ENCODE results near the gene STARD13.
"Not testable (repeated sequence)": the region's sequence is repeated elsewhere in the genome, so short reads cannot be mapped to it uniquely, and the experiment has no call there.

The STARD13 gene

DNA sequence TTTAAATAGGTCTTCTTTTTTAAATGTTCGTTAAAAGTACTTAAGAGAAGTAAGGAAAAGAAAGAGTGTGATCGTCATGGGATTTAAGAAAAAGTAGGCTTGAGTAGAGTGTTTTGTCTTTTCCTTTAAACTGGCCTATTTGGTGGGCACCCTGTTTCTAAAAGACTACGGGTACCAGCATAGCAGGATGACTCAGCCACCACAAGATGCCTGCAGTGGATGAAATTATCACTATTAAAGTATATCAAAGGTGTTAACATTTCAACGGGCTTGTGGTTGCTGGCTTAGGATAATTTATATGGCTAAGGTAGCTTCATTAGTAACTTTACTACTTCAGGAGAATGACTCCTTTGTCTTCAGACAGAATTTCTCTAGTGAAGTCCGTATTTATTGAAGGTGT, 112.6 kb downstream of the STARD13 start:
- Histone ChIP-seq H3K27ac (no peak overlapping the region), H3K4me3 (no peak overlapping the region)

DNA sequence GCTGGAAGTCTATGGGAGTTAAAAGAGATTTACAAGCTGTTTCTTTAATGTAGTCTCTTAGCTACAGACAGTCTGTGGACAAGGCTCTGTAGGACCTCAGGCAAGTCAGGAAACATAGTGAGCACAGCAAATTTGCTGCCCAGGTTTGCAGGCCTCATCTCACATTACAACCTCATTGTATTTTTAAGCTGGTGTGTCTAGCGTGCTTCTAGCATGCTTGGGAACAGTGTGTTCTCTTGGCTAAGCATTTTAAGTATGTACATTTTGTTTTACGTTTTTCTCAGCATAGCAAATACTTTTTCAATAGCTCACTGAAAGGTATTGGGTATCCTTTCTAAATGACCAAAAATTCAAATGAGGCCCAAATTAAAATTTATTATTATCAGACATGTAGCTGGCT, 113.2 kb downstream of the STARD13 start:
- no peak overlapping the region for H3K27ac ChIP-seq
- no peak overlapping the region for H3K4me3 ChIP-seq

DNA sequence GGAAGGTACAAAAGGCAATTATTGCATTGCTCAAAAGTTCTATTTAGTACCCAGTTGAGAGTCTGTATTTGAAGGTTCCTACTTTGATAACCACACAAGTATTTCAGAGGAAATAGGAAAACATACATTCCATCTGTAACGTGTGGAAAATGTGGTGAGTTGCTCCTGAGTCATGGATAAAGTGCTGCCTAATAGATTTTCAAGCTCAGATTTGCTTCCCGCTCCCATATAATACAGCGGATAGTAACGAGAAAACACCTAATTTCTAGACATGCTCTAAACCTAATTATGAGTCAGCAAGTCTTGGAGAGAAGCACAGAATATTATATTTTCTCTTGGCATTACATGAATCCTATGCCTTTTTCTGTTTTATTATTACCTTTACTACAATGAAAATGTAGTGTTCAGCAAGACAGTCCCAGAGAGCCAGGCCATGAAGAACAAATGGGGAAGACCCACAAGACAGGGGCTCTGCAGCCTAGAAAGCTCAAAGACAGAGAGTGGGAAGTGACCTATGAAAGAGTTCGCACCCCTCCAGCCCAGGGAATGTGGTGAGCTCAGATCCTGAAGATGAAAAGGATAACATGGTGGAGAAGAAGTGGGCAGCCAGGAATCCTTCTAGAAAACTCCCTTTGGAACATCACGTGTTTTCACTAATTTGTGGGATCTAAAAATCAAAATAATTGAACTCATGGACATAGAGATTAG, 116.1 kb downstream of the STARD13 start:
- Histone ChIP-seq H3K27ac (peak overlapping the region in 5 of 21 experiments; percentile 26 to 59 (median 46)), H3K4me3 (no peak overlapping the region)

- H3K4me3 ChIP-seq = no peak overlapping the region
- peak overlapping the region in 6 of 21 experiments; percentile 3 to 59 (median 36) for H3K27ac ChIP-seq
Measured at GRCh38 chr13:33168321-33168960, 117.1 kb downstream of the STARD13 start.

GRCh38 chr13:33167491-33167890, 118.1 kb downstream of the STARD13 start:
- H3K27ac ChIP-seq = peak overlapping the region in 2 of 21 experiments; percentile 37 to 59

GRCh38 chr13:33165787-33166186, 119.8 kb downstream of the STARD13 start:
- no peak overlapping the region for H3K4me3 ChIP-seq
- no peak overlapping the region for H3K27ac ChIP-seq

More at GRCh38 chr13:33167491-33167890, 118.1 kb downstream of the STARD13 start:
- no peak overlapping the region for H3K4me3 ChIP-seq

DNA sequence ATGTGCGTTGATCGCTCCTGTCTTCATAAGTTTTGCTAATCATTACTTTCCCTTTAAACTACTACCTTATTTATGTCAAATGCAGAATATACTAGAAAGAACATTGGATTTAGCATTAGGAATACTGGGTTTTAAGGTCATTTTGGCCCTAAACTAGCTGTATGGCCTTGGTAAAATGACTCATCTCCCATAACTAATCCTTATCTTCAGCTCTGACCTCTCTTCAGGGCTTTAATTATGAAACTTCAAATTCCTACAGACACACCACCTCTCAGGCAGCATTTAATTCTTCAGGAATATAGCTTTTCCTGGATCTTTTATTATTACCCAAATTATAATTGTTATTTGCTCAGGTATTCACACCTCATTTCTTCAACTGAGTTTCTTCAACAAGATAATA, 121.2 kb downstream of the STARD13 start:
- Histone ChIP-seq H3K4me3 (no peak overlapping the region), H3K27ac (no peak overlapping the region)

GRCh38 chr13:33162725-33163124, 122.8 kb downstream of the STARD13 start:
- not testable (repeated sequence) for H3K4me3 ChIP-seq, H3K27ac ChIP-seq

- H3K4me3 ChIP-seq = no peak overlapping the region
- no peak overlapping the region for H3K27ac ChIP-seq
Measured at GRCh38 chr13:33158816-33159215, 126.7 kb downstream of the STARD13 start.

DNA sequence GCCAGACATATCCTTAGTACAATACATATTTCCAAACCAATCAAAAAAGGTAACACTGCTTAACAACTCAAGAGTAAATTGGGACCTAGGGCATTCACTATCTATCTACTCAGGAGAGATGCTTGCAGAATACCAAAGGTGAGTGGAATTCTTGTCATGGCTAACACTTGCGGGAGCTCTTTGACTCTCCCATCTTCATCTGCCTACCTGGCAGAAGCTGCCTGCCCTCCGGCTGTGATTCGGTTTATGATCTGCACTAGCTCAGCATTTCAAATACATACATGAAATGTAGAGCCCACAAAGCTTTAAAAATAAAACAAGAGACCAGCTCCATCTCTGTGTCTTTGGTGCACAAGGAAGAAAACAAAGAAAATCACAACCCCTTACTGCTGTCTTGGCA, 127.3 kb downstream of the STARD13 start:
- H3K27ac ChIP-seq = no peak overlapping the region
- no peak overlapping the region for H3K4me3 ChIP-seq

DNA sequence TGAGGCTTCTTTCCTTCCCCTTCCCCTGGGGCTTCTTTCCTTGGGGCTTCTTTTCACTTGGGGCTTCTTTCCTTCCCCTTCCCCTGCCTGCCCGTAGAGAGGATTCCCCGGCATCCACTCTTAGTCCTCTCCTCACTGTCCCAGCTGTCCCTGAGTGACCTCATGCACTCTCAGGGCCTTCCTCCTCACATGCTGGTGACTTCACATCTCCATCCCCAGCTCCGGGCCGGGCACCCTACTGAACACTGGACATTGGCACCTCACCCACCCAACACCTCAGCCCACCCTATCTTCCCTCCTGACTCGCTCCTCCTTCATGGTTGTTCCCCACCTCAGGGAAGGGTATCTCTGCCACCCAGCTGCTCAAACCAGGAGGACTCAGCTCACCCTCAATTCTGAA, 130.6 kb downstream of the STARD13 start:
- no peak overlapping the region for H3K4me3 ChIP-seq
- peak overlapping the region in 2 of 21 experiments; percentile 2 to 16 for H3K27ac ChIP-seq

DNA sequence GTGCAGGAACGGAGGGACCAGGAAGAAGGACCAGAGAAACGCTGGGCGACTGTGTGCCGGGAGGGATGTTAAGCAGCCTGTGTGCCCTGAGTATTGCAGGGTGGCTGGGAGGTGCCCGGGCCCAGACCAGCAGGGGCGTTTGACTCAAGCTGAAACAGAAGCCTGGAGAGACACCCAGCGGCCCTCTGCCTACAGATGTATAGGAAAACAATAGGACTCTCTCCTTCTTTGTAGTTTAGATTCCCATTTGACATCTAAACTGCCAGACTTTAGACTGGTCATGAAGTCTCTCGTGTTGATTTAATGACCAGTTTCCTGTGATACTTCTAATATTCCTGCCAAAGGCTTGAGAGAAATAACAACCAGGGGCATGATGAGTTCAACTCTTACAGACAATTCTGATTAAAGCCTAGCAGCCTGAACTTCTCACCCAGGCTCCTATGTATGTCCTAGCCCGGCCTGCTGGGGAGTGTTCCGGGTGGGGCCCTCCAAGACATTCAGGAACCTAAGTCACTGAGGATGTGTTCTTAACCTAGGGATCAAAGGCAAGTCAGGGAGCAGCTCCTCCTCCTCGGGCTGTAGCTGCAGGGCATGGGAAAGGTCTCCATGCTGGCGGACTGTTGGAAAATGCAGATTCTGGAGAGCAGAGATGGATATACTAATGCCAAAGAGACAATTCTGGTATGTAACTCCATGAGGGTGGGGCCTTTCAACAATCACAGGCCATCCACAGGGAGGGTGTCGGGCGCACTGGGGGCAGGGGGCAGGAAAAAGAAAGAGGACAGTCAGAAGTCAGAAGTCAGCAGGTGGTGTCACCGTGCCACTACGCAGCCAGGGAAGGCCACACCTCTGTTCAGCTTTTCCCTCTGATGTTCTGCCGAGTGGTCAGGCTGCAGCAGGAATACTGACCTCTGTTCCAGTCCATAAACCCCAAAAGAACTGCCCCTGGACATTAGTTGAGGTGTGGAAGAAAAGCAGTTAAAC, 131.8 kb downstream of the STARD13 start:
- Histone ChIP-seq H3K4me3 (no peak overlapping the region), H3K27ac (peak overlapping the region in 3 of 21 experiments; percentile 3 to 35 (median 16))

GRCh38 chr13:33152389-33152788, 133.2 kb downstream of the STARD13 start:
- no peak overlapping the region for H3K27ac ChIP-seq

DNA sequence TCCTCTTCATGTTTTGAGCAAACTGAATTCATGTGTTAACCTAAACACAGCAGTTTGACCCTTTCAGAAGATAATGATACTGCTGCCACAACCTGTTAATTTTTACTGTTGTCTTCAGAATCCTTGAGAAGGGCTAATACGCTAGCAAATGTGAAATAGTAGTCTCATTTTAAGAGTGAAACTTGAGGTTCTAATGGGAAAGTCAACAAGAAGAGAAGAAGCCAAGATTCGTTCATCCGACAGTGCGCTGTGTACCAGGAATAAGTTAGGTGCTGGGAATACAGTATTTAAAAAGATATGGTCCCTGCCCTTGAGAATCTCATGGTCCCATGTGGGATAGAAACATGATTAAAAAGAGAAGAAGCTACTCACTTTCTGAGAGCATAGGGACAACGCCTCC, 134.9 kb downstream of the STARD13 start:
- no peak overlapping the region for H3K27ac ChIP-seq
- H3K4me3 ChIP-seq = no peak overlapping the region

More at GRCh38 chr13:33152389-33152788, 133.2 kb downstream of the STARD13 start:
- H3K4me3 ChIP-seq = no peak overlapping the region

GRCh38 chr13:33150126-33150525, 135.4 kb downstream of the STARD13 start:
- Histone ChIP-seq H3K4me3 (no peak overlapping the region), H3K27ac (no peak overlapping the region)

DNA sequence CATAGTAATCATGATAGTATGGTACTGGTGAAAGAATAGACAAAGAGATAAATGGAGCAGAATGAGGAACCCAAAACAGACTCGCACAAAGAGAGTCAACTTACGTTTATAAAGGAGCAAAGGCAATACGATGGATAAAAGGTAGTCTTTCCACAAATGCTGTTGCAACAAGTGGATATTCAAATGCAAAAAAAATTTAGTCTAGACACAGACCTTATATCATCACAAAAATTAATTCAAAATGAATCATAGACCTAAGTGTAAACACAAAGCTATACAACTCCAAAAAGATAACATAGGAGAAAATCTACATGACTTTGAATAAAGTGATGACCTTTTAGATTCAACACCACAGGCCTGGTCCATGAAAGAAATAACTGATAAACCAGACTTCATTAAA, 137.7 kb downstream of the STARD13 start:
- no peak overlapping the region for H3K27ac ChIP-seq
- no peak overlapping the region for H3K4me3 ChIP-seq

DNA sequence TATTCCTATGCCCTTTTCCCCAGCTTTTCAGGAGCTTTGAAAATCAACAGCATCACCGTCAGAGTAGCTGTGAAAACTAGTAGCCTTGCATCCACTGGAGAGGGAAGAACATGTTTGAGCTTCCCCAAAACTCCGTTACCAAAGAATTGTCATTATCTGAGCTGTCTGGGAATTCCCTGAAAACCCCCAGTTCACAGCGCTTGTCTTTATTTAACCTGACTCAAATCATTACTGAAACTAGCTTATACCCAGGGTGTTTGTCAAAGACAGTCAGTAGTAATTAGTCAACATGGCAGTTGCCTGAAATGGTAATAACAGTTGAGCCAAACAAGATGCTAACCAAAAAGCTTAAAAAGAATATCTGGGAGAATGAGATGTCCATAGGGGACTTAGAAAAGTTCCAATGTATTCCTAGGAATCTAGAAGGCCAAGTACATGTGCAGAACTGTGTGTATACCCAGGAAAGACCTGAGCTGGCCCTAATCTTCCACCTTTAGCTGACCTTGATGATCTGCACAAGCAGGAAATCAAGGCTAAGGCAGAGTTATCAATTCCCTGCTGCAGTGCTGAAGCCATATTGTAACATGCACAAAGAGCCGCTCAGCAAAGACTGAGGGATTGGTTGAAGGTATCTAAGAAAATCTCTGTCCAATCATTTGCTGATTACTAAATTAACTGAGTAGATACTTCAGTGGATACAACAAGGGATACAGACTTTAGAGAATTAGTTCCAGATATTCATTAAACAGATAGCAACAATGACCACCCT, 138.5 kb downstream of the STARD13 start:
- H3K4me3 ChIP-seq = no peak overlapping the region
- H3K27ac ChIP-seq = no peak overlapping the region

- Histone ChIP-seq H3K4me3 (no peak overlapping the region), H3K27ac (no peak overlapping the region)
Measured at GRCh38 chr13:33145667-33146066, 139.9 kb downstream of the STARD13 start.

DNA sequence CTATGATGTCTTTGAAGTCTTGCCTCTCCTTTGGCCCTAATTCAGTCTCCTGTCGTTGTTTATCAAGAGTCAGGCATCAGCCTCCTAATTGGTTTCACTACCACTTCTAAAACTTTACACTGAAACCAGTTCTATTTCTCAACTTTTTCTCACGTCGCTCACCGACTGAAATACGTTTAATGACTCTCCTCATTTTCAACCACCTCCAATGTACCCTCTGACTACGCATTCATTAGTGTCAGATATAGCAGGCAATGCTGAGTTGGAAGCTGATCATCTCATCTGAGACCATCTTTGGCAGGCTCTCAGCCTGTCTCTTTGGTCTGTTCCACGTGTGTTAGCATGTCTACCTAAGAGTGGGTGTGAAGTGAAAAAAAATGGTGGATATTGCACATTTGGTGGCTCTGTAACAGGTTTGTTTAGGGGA, 141.2 kb downstream of the STARD13 start:
- Histone ChIP-seq H3K27ac (no peak overlapping the region), H3K4me3 (no peak overlapping the region)

All from skin epidermis (tissue), 12 donors.